ENCODE results near the gene CRYL1.

CRYL1 gene

GRCh38 chr13:20401931-20402856, 123.5 kb downstream of the CRYL1 start:
- FAIRE-seq, result no peak
- TF ChIP-seq POLR2A (IDR thresholded peaks at IDR 0.05; ENCODE audit: low read depth, low read length) (no peak), SPI1 (IDR thresholded peaks at IDR 0.05; ENCODE audit: low read depth, low read length) (no peak), PAX5 (IDR thresholded peaks at IDR 0.05; ENCODE audit: insufficient read depth, low read length, severe bottlenecking) (no peak), POU2F2 (IDR thresholded peaks at IDR 0.05; ENCODE audit: low read depth, low read length) (no peak), TAF1 (IDR thresholded peaks at IDR 0.05; ENCODE audit: low read depth, low read length) (no peak), POLR2AphosphoS5 (IDR thresholded peaks at IDR 0.05; ENCODE audit: low read depth, low read length) (no peak)
- no peak for DNase-seq (ENCODE audit: insufficient read length, low spot score)

- no peak for FAIRE-seq
- TF ChIP-seq POU2F2 (IDR thresholded peaks at IDR 0.05; ENCODE audit: low read depth, low read length), result no peak
- TF ChIP-seq POLR2A (IDR thresholded peaks at IDR 0.05; ENCODE audit: low read depth, low read length), result no peak
- TF ChIP-seq PAX5 (IDR thresholded peaks at IDR 0.05; ENCODE audit: insufficient read depth, low read length, severe bottlenecking), result no peak
- no peak for TF ChIP-seq TAF1 (IDR thresholded peaks at IDR 0.05; ENCODE audit: low read depth, low read length)
- no peak for TF ChIP-seq SPI1 (IDR thresholded peaks at IDR 0.05; ENCODE audit: low read depth, low read length)
- no peak for TF ChIP-seq POLR2AphosphoS5 (IDR thresholded peaks at IDR 0.05; ENCODE audit: low read depth, low read length)
- no peak for DNase-seq (ENCODE audit: insufficient read length, low spot score)
Measured at GRCh38 chr13:20401531-20401930, 124.1 kb downstream of the CRYL1 start.

- FAIRE-seq, result no peak
Measured at GRCh38 chr13:20400774-20401173, 124.9 kb downstream of the CRYL1 start.

GRCh38 chr13:20399961-20400360, 125.7 kb downstream of the CRYL1 start:
- DNase-seq (ENCODE audit: insufficient read length, low spot score), result no peak
- no peak for FAIRE-seq
- TF ChIP-seq PAX5 (IDR thresholded peaks at IDR 0.05; ENCODE audit: insufficient read depth, low read length, severe bottlenecking), result no peak
- TF ChIP-seq SPI1 (IDR thresholded peaks at IDR 0.05; ENCODE audit: low read depth, low read length), result no peak
- TF ChIP-seq POU2F2 (IDR thresholded peaks at IDR 0.05; ENCODE audit: low read depth, low read length), result no peak
- TF ChIP-seq POLR2AphosphoS5 (IDR thresholded peaks at IDR 0.05; ENCODE audit: low read depth, low read length), result no peak
- no peak for TF ChIP-seq TAF1 (IDR thresholded peaks at IDR 0.05; ENCODE audit: low read depth, low read length)
- no peak for TF ChIP-seq POLR2A (IDR thresholded peaks at IDR 0.05; ENCODE audit: low read depth, low read length)

More at GRCh38 chr13:20400774-20401173, 124.9 kb downstream of the CRYL1 start:
- no peak for DNase-seq (ENCODE audit: insufficient read length, low spot score)
- TF ChIP-seq POLR2A (IDR thresholded peaks at IDR 0.05; ENCODE audit: low read depth, low read length) (no peak), TAF1 (IDR thresholded peaks at IDR 0.05; ENCODE audit: low read depth, low read length) (no peak), PAX5 (IDR thresholded peaks at IDR 0.05; ENCODE audit: insufficient read depth, low read length, severe bottlenecking) (no peak), SPI1 (IDR thresholded peaks at IDR 0.05; ENCODE audit: low read depth, low read length) (no peak), POLR2AphosphoS5 (IDR thresholded peaks at IDR 0.05; ENCODE audit: low read depth, low read length) (no peak), POU2F2 (IDR thresholded peaks at IDR 0.05; ENCODE audit: low read depth, low read length) (no peak)

GRCh38 chr13:20399515-20399914, 126.1 kb downstream of the CRYL1 start:
- no peak for FAIRE-seq
- TF ChIP-seq TAF1 (IDR thresholded peaks at IDR 0.05; ENCODE audit: low read depth, low read length) (no peak), POU2F2 (IDR thresholded peaks at IDR 0.05; ENCODE audit: low read depth, low read length) (no peak), SPI1 (IDR thresholded peaks at IDR 0.05; ENCODE audit: low read depth, low read length) (no peak), PAX5 (IDR thresholded peaks at IDR 0.05; ENCODE audit: insufficient read depth, low read length, severe bottlenecking) (no peak), POLR2AphosphoS5 (IDR thresholded peaks at IDR 0.05; ENCODE audit: low read depth, low read length) (no peak), POLR2A (IDR thresholded peaks at IDR 0.05; ENCODE audit: low read depth, low read length) (no peak)

GRCh38 chr13:20398459-20398858, 127.2 kb downstream of the CRYL1 start:
- FAIRE-seq, result no peak
- no peak for TF ChIP-seq POLR2AphosphoS5 (IDR thresholded peaks at IDR 0.05; ENCODE audit: low read depth, low read length)
- TF ChIP-seq PAX5 (IDR thresholded peaks at IDR 0.05; ENCODE audit: insufficient read depth, low read length, severe bottlenecking), result no peak
- TF ChIP-seq SPI1 (IDR thresholded peaks at IDR 0.05; ENCODE audit: low read depth, low read length), result no peak
- no peak for TF ChIP-seq POLR2A (IDR thresholded peaks at IDR 0.05; ENCODE audit: low read depth, low read length)
- TF ChIP-seq TAF1 (IDR thresholded peaks at IDR 0.05; ENCODE audit: low read depth, low read length), result no peak
- TF ChIP-seq POU2F2 (IDR thresholded peaks at IDR 0.05; ENCODE audit: low read depth, low read length), result no peak

More at GRCh38 chr13:20399515-20399914, 126.1 kb downstream of the CRYL1 start:
- no peak for DNase-seq (ENCODE audit: insufficient read length, low spot score)

GRCh38 chr13:20397896-20398295, 127.8 kb downstream of the CRYL1 start:
- no peak for FAIRE-seq
- TF ChIP-seq POU2F2 (IDR thresholded peaks at IDR 0.05; ENCODE audit: low read depth, low read length) (no peak), TAF1 (IDR thresholded peaks at IDR 0.05; ENCODE audit: low read depth, low read length) (no peak), POLR2A (IDR thresholded peaks at IDR 0.05; ENCODE audit: low read depth, low read length) (no peak), SPI1 (IDR thresholded peaks at IDR 0.05; ENCODE audit: low read depth, low read length) (no peak), PAX5 (IDR thresholded peaks at IDR 0.05; ENCODE audit: insufficient read depth, low read length, severe bottlenecking) (no peak), POLR2AphosphoS5 (IDR thresholded peaks at IDR 0.05; ENCODE audit: low read depth, low read length) (no peak)
- DNase-seq (ENCODE audit: insufficient read length, low spot score), result no peak

More at GRCh38 chr13:20398459-20398858, 127.2 kb downstream of the CRYL1 start:
- no peak for DNase-seq (ENCODE audit: insufficient read length, low spot score)

GRCh38 chr13:20395061-20395916, 130.4 kb downstream of the CRYL1 start:
- TF ChIP-seq TAF1 (IDR thresholded peaks at IDR 0.05; ENCODE audit: low read depth, low read length), result no peak
- TF ChIP-seq POLR2AphosphoS5 (IDR thresholded peaks at IDR 0.05; ENCODE audit: low read depth, low read length), result no peak
- no peak for TF ChIP-seq POLR2A (IDR thresholded peaks at IDR 0.05; ENCODE audit: low read depth, low read length)
- no peak for TF ChIP-seq SPI1 (IDR thresholded peaks at IDR 0.05; ENCODE audit: low read depth, low read length)
- no peak for TF ChIP-seq PAX5 (IDR thresholded peaks at IDR 0.05; ENCODE audit: insufficient read depth, low read length, severe bottlenecking)
- TF ChIP-seq POU2F2 (IDR thresholded peaks at IDR 0.05; ENCODE audit: low read depth, low read length), result no peak
- DNase-seq (ENCODE audit: insufficient read length, low spot score), result no peak
- FAIRE-seq, result no peak
